ENCODE results near the gene CSPG4.
"Not testable (repeated sequence)": the region's sequence is repeated elsewhere in the genome, so short reads cannot be mapped to it uniquely, and the experiment has no call there.

CSPG4 gene

GRCh38 chr15:75636026-75636425 is 76.6 kb downstream of the CSPG4 start:
- H3K27me3 Mint-ChIP-seq: no peaks in the 10 kb centered on the region
- peaks cover 30% of the 10 kb centered on the region for H3K4me1 Mint-ChIP-seq (ENCODE audit: low read depth)
- intact Hi-C loops (cut with micrococcal nuclease): no loop called here
- no peaks in the 10 kb centered on the region for H3K9me3 Mint-ChIP-seq
- H3K27ac Mint-ChIP-seq: no peak overlapping the region
- H3K36me3 Mint-ChIP-seq (ENCODE audit: low read depth): peaks cover 21% of the 10 kb centered on the region
- H3K4me3 Mint-ChIP-seq: no peak overlapping the region

GRCh38 chr15:75633922-75634321 is 78.7 kb downstream of the CSPG4 start:
- H3K9me3 Mint-ChIP-seq; intact Hi-C loops (cut with micrococcal nuclease); H3K4me3 Mint-ChIP-seq; H3K27me3 Mint-ChIP-seq; H3K27ac Mint-ChIP-seq: not testable (repeated sequence)
- Mint-ChIP-seq H3K36me3 (ENCODE audit: low read depth) (peaks cover 10% of the 10 kb centered on the region), H3K4me1 (ENCODE audit: low read depth) (peaks cover 18% of the 10 kb centered on the region)

DNA sequence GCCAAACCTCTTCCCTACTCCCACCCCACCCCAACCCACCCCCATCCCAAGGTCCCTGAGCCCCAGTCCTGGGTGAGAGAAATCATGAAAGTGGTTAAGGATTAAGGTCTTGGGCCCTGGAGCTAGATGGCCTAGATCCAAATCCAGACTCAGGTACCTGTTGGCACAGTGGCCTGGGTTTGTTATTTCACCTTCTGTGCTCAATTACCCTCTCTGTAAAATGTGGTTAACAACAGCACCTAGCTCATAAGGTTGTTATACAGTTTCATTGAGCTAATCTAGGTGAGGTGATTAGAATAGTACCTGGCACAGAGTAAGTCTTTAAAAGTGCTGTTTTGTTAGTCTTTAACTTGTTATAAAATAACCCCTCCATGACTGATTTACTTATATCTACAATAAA is 80.7 kb downstream of the CSPG4 start:
- Mint-ChIP-seq H3K27ac (no peak overlapping the region), H3K9me3 (no peaks in the 10 kb centered on the region), H3K27me3 (no peaks in the 10 kb centered on the region), H3K36me3 (ENCODE audit: low read depth) (peaks cover 2% of the 10 kb centered on the region), H3K4me3 (no peak overlapping the region), H3K4me1 (ENCODE audit: low read depth) (peaks cover 8% of the 10 kb centered on the region)
- intact Hi-C loops (cut with micrococcal nuclease): no loop called here

DNA sequence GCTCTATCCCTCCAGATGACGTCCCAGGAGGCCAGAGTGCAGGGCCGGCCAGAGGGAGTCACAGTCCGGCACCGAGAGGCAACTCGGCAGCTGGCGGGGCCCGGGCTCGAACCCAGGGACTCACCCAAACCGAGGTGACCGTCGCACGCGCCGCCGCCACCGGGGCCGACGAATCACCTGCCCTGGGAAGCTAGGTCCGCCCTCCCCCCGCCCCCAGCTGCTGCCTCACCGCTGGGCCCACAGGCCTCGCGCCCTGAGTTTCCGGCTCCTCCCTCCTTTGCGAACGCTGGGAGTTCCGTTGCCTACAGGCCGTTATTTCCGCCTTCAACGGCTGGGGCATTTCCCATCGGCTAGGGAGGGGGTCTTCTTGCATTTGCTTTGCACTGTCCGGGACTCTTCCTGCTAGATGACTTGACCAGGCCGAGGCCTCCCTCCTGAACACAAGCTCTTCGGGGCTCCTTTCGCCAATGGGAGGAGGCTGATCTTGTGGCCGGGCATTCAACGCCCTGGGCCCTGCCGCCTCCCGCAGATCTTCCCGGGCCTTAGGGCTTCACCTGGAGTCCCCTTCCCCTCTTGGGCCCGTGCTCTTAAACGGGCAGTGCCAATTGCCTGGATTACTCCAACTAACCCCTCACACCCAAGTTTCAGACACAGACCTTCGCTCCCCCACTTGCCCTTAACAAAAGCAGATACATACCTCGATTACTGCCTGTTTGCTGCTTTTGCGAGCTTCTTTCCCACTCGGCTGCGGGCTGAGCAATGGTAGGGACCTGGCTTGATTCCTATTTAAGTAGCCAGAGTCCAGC is 86.9 kb downstream of the CSPG4 start, which contains the start of gene SNUPN:
TSS of gene SNUPN (minus strand) at position 184 of the 806 bp plus-strand sequence. CDS start 4,674 bp downstream, outside the sequence.
- peaks cover 33% of the 10 kb centered on the region for H3K4me1 Mint-ChIP-seq (ENCODE audit: low read depth)
- H3K9me3 Mint-ChIP-seq: no peaks in the 10 kb centered on the region
- H3K4me3 Mint-ChIP-seq: peak within 1 kb of the TSS; percentile 99
- intact Hi-C loops (cut with micrococcal nuclease): loop anchor here (2.0 to 5.0 kb wide), 3 partner anchors 13 to 173 kb away; partner anchors contain the start of genes PTPN9 and SIN3A
- no peaks in the 10 kb centered on the region for H3K27me3 Mint-ChIP-seq
- peak within 1 kb of the TSS; percentile 100 for H3K27ac Mint-ChIP-seq
- peaks cover 6% of the 10 kb centered on the region for H3K36me3 Mint-ChIP-seq (ENCODE audit: low read depth)

Measured in dendritic cell treated with granulocyte-macrophage colony-stimulating factor and Interleukin-4, amounts not matched to agents 40 ng/mL and 50 ng/mL, for 4 days (primary cell).